SKM-1 treated with dmso at 0.1 percent for 144 hours (cell line): ENCODE measurements around the gene IBA57.

Experiments
- DNase-seq: peaks from one replicate; lab custom pipeline; 2025; ENCODE audit not compliant: unreplicated experiment; lab: John Stamatoyannopoulos, UW

IBA57 gene

GRCh38 chr1:228144193-228144992 is 21.2 kb upstream of the IBA57 start:
- no peak for DNase-seq

- DNase-seq = no peak
These were observed 20.6 kb upstream of the IBA57 start for GRCh38 chr1:228144993-228145343.

GRCh38 chr1:228145463-228146416 is 19.9 kb upstream of the IBA57 start:
- no peak for DNase-seq

GRCh38 chr1:228146417-228147150 is 19.0 kb upstream of the IBA57 start:
- no peak for DNase-seq

GRCh38 chr1:228147151-228147693 is 18.4 kb upstream of the IBA57 start:
- no peak for DNase-seq

- no peak for DNase-seq
These were observed 17.8 kb upstream of the IBA57 start for GRCh38 chr1:228147768-228148167.

GRCh38 chr1:228148196-228148861 is 17.3 kb upstream of the IBA57 start:
- DNase-seq = no peak

GRCh38 chr1:228148935-228149405 is 16.6 kb upstream of the IBA57 start:
- no peak for DNase-seq

GRCh38 chr1:228149406-228150119 is 16.0 kb upstream of the IBA57 start, which contains the start of gene GJC2:
Gene GJC2, plus strand, starts transcription at chr1:228149930. Its CDS starts 7,829 bp downstream, at chr1:228157759.
- DNase-seq = no peak

GRCh38 chr1:228150120-228150460 is 15.5 kb upstream of the IBA57 start:
- no peak for DNase-seq

GRCh38 chr1:228150461-228151179 is 15.0 kb upstream of the IBA57 start:
- DNase-seq = no peak

- no peak for DNase-seq
These were observed 14.3 kb upstream of the IBA57 start for GRCh38 chr1:228151180-228151925.

- DNase-seq = no peak
These were observed 13.3 kb upstream of the IBA57 start for GRCh38 chr1:228152097-228152917.

- DNase-seq = no peak
These were observed 12.7 kb upstream of the IBA57 start for GRCh38 chr1:228152918-228153258.

- no peak for DNase-seq
These were observed 11.5 kb upstream of the IBA57 start for GRCh38 chr1:228154021-228154669.

GRCh38 chr1:228154670-228155571 is 10.7 kb upstream of the IBA57 start:
- DNase-seq = no peak
